Caco-2 (cell line): Measurements from ENCODE around the gene SPSB2. TPM values are rescaled to one million over a fixed set of nuclear protein-coding genes. Genes with fewer than 3 reads are reported as not detected.

ENCODE experiments used
- BruUV-seq: library from RNA; stranded (reverse); fragments of 400-500 nt; replicated peaks from 2 replicates; lab custom pipeline; 2021; lab: Mats Ljungman, UMichigan
- CTCF ChIA-PET: fragments of 300-600 bp; sonication (Branson Sonifier 250); formaldehyde crosslinking; loops from one replicate; lab custom pipeline; 2022; ENCODE audit warnings: antibody characterized with exemption; lab: Charles Lee
- POLR2A ChIA-PET: fragments of 300-600 bp; sonication (Branson Sonifier 250); formaldehyde crosslinking; loops from one replicate; lab custom pipeline; 2022; ENCODE audit warnings: antibody characterized with exemption; lab: Charles Lee
- DNase-seq, 2 experiments: peaks; one replicate each; pipeline versions ENCODE4 v3.0.0 to v3.0.0-alpha.2; 2020 to 2022
- H3K27me3 ChIP-seq: replicated peaks from 2 replicates; pipeline ENCODE4 v1.6.0; 2011; ENCODE audit warnings: low read length; ENCODE audit not compliant: control insufficient read depth, insufficient read depth
- H3K36me3 ChIP-seq: 2 replicates; pipeline ENCODE4 v1.5.1; 2011; ENCODE audit warnings: low read length; ENCODE audit not compliant: control insufficient read depth, insufficient read depth
- H3K4me1 ChIP-seq: fragments of 250-450 bp; sonication (Bioruptor Pico); 2 replicates; pipeline ENCODE4 v1.5.1; 2020; ENCODE audit warnings: mild to moderate bottlenecking
- H3K4me3 ChIP-seq: 2 replicates; pipeline ENCODE4 v1.5.1; 2011; ENCODE audit warnings: low read depth, mild to moderate bottlenecking, control low read depth, low read length
- H3K9me3 ChIP-seq: fragments of 250-450 bp; sonication (Bioruptor Pico); 2 replicates; pipeline ENCODE4 v1.5.1; 2020; ENCODE audit warnings: mild to moderate bottlenecking, moderate library complexity
- H3K27ac Mint-ChIP-seq: one replicate; pipeline ENCODE4 v1.8.0; 2022; ENCODE audit warnings: mixed read lengths; ENCODE audit not compliant: unreplicated experiment
- H3K27me3 Mint-ChIP-seq: one replicate; pipeline ENCODE4 v1.8.0; 2022; ENCODE audit warnings: mixed read lengths; ENCODE audit not compliant: insufficient read depth, unreplicated experiment
- H3K36me3 Mint-ChIP-seq: one replicate; pipeline ENCODE4 v1.8.0; 2022; ENCODE audit warnings: mild to moderate bottlenecking, mixed read lengths; ENCODE audit not compliant: insufficient read depth, unreplicated experiment
- H3K4me1 Mint-ChIP-seq: one replicate; pipeline ENCODE4 v1.8.0; 2022; ENCODE audit warnings: low read depth, mixed read lengths; ENCODE audit not compliant: unreplicated experiment
- H3K4me3 Mint-ChIP-seq: one replicate; pipeline ENCODE4 v1.8.0; 2022; ENCODE audit warnings: mild to moderate bottlenecking, moderate library complexity, mixed read lengths; ENCODE audit not compliant: unreplicated experiment
- H3K9me3 Mint-ChIP-seq: one replicate; pipeline ENCODE4 v1.8.0; 2022; ENCODE audit warnings: mixed read lengths; ENCODE audit not compliant: unreplicated experiment
- intact Hi-C: fragments of 100-400 bp; cut with micrococcal nuclease; formaldehyde crosslinking; loops from one replicate; pipeline ENCODE4 v1.10.0; 2022; ENCODE audit not compliant: unreplicated experiment
- total RNA-seq: library from RNA; stranded (reverse); gene quantifications from 2 replicates; pipeline ENCODE4 v1.2.3, GENCODE V29; 2022
- TF ChIP-seq, protein P1 (sequence below), 2 experiments: fragments of 200-600 bp in 1 of 2; IDR thresholded peaks; 1 replicate in 1 of 2; 2 replicates in 1 of 2; pipeline versions ENCODE4 v1.5.1 to v1.8.0; 2011 to 2022; ENCODE audit warnings: antibody characterized with exemption in 1 of 2, control low read depth in 1 of 2, inconsistent platforms in 1 of 2, low read depth in 1 of 2, low read length in 1 of 2, mild to moderate bottlenecking in 1 of 2, moderate library complexity in 1 of 2; ENCODE audit not compliant: insufficient read depth in 1 of 2, severe bottlenecking in 1 of 2, unreplicated experiment in 1 of 2

SPSB2 gene
- total RNA-seq, 1 experiment from 2014 or later, result 23.7 TPM

DNA sequence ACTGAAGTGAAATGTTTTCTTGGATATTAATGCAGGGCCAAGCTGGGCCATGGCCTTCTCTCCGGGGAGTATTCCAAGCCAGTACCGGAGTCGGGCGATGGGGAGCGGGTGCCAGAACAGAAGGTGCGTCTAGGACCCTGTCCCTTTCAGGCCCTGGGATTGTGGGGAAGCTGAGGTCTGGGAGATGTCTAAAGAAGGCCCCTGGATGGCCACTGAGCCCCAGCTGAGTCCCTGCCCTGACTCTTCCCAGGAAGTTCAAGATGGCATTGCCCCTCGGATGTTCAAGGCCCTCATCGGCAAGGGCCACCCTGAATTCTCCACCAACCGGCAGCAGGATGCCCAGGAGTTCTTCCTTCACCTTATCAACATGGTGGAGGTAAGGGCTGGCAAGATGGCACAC, 13.0 kb downstream of the SPSB2 start:
- Histone ChIP-seq H3K27me3 (no peaks in the 10 kb centered on the region), H3K4me3 (no peak overlapping the region), H3K9me3 (no peaks in the 10 kb centered on the region), H3K4me1 (no peaks in the 10 kb centered on the region), H3K36me3 (peaks cover 20% of the 10 kb centered on the region)
- no TSS peak for BruUV-seq
- intact Hi-C loops, result no loop called here
- Mint-ChIP-seq H3K27ac (no peak overlapping the region), H3K4me3 (no peak overlapping the region), H3K27me3 (no peaks in the 10 kb centered on the region), H3K36me3 (peaks cover 93% of the 10 kb centered on the region), H3K4me1 (no peaks in the 10 kb centered on the region), H3K9me3 (no peaks in the 10 kb centered on the region)
- TF ChIP-seq, protein P1, sequence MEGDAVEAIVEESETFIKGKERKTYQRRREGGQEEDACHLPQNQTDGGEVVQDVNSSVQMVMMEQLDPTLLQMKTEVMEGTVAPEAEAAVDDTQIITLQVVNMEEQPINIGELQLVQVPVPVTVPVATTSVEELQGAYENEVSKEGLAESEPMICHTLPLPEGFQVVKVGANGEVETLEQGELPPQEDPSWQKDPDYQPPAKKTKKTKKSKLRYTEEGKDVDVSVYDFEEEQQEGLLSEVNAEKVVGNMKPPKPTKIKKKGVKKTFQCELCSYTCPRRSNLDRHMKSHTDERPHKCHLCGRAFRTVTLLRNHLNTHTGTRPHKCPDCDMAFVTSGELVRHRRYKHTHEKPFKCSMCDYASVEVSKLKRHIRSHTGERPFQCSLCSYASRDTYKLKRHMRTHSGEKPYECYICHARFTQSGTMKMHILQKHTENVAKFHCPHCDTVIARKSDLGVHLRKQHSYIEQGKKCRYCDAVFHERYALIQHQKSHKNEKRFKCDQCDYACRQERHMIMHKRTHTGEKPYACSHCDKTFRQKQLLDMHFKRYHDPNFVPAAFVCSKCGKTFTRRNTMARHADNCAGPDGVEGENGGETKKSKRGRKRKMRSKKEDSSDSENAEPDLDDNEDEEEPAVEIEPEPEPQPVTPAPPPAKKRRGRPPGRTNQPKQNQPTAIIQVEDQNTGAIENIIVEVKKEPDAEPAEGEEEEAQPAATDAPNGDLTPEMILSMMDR (IDR thresholded peaks at IDR 0.05; ENCODE audit: insufficient read depth in 1 of 2, low read depth in 1 of 2, low read length in 1 of 2, severe bottlenecking in 1 of 2, unreplicated experiment in 1 of 2), result no peak
- CTCF ChIA-PET, result no interaction called here
- no peak for DNase-seq
- POLR2A ChIA-PET, result no interaction called here

DNA sequence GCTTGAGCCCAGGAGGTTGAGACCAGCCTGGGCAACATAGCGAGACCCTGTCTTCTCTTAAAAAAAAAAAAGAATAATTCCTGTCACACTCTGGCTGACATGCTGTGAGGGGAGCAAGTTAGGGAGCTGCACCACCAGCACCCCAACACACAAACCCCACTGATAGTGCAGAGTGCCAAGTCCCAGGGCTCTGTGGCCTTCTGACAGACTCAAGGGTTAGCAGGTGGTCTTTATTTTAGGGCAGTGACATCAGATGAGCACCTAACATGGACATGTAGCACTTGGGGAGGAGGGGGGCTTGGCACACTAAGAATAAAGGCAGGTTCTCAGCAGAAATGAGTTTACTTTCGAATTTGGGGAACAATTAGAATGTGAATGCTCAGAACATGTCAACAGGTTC, 14.3 kb downstream of the SPSB2 start:
- intact Hi-C loops, result no loop called here
- TF ChIP-seq, protein P1 (IDR thresholded peaks at IDR 0.05; ENCODE audit: insufficient read depth in 1 of 2, low read depth in 1 of 2, low read length in 1 of 2, severe bottlenecking in 1 of 2, unreplicated experiment in 1 of 2), result no peak
- BruUV-seq, result no TSS peak
- no peak overlapping the region for H3K27ac Mint-ChIP-seq
- H3K4me1 Mint-ChIP-seq, result peaks cover 7% of the 10 kb centered on the region
- POLR2A ChIA-PET, result no interaction called here
- no peak overlapping the region for H3K4me3 Mint-ChIP-seq
- H3K27me3 Mint-ChIP-seq, result no peaks in the 10 kb centered on the region
- DNase-seq, result no peak
- Histone ChIP-seq H3K9me3 (no peaks in the 10 kb centered on the region), H3K4me3 (no peak overlapping the region), H3K27me3 (no peaks in the 10 kb centered on the region), H3K36me3 (peaks cover 18% of the 10 kb centered on the region), H3K4me1 (peaks cover 4% of the 10 kb centered on the region; the same call in 1 of the 2 replicates)
- H3K9me3 Mint-ChIP-seq, result no peaks in the 10 kb centered on the region
- CTCF ChIA-PET, result no interaction called here
- peaks cover 88% of the 10 kb centered on the region for H3K36me3 Mint-ChIP-seq

DNA sequence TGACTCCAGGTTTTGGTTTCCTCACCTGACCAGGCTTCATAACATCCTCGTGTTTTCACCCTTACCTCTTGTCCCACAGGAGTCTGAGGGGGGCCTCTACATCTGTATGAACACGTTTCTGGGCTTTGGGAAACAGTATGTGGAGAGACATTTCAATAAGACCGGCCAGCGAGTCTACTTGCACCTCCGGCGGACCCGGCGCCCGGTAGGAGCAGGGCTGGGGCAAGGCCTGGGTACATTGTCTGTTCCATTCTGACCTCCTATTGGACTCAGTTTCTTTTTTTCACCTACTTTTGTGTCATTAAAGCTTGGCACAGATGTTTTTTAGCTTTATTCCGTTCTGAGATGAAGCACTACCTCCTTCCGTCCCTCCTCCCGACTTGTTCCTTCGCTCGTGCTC, 17.8 kb downstream of the SPSB2 start:
- POLR2A ChIA-PET, result interaction anchor here (0.6 kb wide), 1 partner anchor 166 kb away, joined by 7 read pairs; the partner anchor contains the start of gene ZNF384
- no TSS peak for BruUV-seq
- peaks cover 11% of the 10 kb centered on the region for H3K4me1 Mint-ChIP-seq
- Histone ChIP-seq H3K9me3 (no peaks in the 10 kb centered on the region), H3K4me1 (peaks cover 13% of the 10 kb centered on the region), H3K27me3 (no peaks in the 10 kb centered on the region), H3K36me3 (peaks cover 10% of the 10 kb centered on the region), H3K4me3 (no peak overlapping the region)
- no peak for DNase-seq
- TF ChIP-seq, protein P1 (IDR thresholded peaks at IDR 0.05; ENCODE audit: insufficient read depth in 1 of 2, low read depth in 1 of 2, low read length in 1 of 2, severe bottlenecking in 1 of 2, unreplicated experiment in 1 of 2), result no peak
- H3K36me3 Mint-ChIP-seq, result peaks cover 83% of the 10 kb centered on the region
- H3K27ac Mint-ChIP-seq, result no peak overlapping the region
- intact Hi-C loops, result no loop called here
- H3K27me3 Mint-ChIP-seq, result no peaks in the 10 kb centered on the region
- CTCF ChIA-PET, result interaction anchor here (1.1 kb wide), 1 partner anchor 20 kb away, joined by 3 read pairs; no protein-coding TSS in a partner anchor
- H3K4me3 Mint-ChIP-seq, result no peak overlapping the region
- H3K9me3 Mint-ChIP-seq, result no peaks in the 10 kb centered on the region
